ENCODE data around the gene RPL18.

GRCh38 chr19:48613852-48614435, 5.0 kb downstream of the RPL18 start:
- TF ChIP-seq, protein P1, sequence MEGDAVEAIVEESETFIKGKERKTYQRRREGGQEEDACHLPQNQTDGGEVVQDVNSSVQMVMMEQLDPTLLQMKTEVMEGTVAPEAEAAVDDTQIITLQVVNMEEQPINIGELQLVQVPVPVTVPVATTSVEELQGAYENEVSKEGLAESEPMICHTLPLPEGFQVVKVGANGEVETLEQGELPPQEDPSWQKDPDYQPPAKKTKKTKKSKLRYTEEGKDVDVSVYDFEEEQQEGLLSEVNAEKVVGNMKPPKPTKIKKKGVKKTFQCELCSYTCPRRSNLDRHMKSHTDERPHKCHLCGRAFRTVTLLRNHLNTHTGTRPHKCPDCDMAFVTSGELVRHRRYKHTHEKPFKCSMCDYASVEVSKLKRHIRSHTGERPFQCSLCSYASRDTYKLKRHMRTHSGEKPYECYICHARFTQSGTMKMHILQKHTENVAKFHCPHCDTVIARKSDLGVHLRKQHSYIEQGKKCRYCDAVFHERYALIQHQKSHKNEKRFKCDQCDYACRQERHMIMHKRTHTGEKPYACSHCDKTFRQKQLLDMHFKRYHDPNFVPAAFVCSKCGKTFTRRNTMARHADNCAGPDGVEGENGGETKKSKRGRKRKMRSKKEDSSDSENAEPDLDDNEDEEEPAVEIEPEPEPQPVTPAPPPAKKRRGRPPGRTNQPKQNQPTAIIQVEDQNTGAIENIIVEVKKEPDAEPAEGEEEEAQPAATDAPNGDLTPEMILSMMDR (IDR thresholded peaks at IDR 0.05; ENCODE audit: borderline replicate concordance, extremely low read depth, low read length, poor library complexity, severe bottlenecking), result no peak
- no peak for TF ChIP-seq EZH2 (IDR thresholded peaks at IDR 0.05; ENCODE audit: borderline replicate concordance, low read depth, low read length, severe bottlenecking)

All from DND-41 (cell line).